Muscle of back (tissue), 11 donors: ENCODE data around the gene STRAP. TPM values are rescaled to one million over a fixed set of nuclear protein-coding genes. Genes with fewer than 3 reads are reported as not detected.
A peak's percentile ranks its signal among the peaks of the same experiment; 100 is the strongest.
"Not testable (repeated sequence)": the region's sequence is repeated elsewhere in the genome, so short reads cannot be mapped to it uniquely, and the experiment has no call there.

ENCODE experiments used
- DNase-seq, 3 donors: peaks; one replicate each; pipeline versions ENCODE4 v3.0.0 to v3.0.0-alpha.2; 2013
- polyA plus RNA-seq, 10 donors: library from polyadenylated mRNA; unstranded; fragments of 120-200 nt; gene quantifications; one replicate each; pipeline ENCODE4 v1.2.1, GENCODE V29; 2013; ENCODE audit not compliant: insufficient read length in 10 of 10

Gene STRAP
- polyA plus RNA-seq, 10 donors: 120 to 145 (median 130) TPM

DNA sequence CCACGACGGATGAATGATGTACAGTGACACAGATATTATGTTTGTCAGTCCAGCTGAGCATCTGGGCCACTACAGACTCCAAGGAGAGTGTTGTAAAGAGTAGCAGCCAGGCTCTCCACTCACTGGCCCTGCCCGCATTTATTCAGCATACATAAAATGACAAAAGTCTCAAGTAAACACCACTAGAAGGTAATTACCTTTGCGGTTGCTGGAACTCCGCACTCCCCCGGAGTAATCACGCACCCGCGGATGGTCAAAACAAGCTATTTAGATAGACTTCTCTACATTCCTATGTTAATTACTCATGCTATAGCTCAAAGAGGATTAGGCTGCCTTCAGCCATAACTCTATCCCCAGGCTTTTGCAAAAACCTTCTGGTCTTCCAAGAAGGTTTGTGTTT, 18.8 kb upstream of the STRAP start:
- DNase-seq: no peak

DNA sequence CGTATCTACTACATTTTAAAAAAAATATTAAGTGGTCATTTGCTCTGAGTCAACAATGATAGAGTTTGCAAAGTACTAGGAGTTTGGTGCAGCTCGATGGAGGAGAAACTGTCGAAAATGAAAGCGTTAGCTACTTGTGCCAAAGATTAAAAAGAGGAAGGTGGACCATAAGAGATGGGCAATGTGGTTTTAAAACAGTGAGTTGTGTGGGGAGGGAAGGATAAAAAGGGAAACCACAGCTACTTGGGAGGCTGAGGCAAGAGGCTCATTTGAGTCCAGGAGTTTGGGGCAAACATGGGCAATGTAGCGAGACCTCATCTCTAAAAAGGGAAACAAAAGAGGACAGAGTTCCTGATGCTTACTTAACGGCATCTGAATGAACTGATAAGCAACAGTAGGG, 18.2 kb upstream of the STRAP start:
- DNase-seq: no peak

DNA sequence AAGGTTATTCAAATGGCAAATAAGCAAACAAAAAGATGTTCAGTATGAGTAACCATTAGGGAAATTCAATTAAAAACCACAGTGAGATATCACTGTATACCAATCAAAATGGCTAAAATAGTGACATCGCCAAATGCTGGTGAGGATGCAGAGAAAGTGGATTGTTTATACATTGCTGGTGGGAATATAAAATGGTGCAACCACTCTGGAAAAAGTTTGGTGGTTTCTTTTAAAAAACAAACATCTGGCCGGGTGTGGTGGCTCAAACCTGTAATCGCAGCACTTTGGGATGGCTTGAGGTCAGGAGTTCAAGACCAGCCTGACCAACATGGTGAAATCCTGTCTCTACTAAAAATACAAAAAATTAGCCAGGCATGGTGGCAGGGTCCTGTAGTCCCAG, 14.0 kb upstream of the STRAP start:
- DNase-seq: no peak

DNA sequence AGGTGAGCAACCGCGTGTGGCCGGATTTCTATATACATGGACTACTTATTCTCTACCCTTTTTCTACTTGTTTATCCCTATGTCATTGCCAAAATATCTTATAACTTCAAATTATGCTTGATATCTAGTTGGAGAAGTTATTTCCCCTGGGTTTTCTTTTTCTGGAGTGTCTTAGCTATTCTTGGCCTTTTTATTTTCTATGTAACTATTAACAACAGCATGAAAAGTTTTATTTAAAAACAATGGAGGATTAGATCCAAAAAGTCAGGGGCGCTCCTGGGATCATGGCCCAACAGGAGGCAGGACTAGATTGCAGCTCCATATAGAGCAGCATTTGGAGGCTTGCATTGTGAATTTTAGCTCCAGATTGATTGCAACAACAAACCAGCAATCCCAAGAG, 8.6 kb upstream of the STRAP start:
- peak in 1 of 3 donors; percentile 67 for DNase-seq

DNA sequence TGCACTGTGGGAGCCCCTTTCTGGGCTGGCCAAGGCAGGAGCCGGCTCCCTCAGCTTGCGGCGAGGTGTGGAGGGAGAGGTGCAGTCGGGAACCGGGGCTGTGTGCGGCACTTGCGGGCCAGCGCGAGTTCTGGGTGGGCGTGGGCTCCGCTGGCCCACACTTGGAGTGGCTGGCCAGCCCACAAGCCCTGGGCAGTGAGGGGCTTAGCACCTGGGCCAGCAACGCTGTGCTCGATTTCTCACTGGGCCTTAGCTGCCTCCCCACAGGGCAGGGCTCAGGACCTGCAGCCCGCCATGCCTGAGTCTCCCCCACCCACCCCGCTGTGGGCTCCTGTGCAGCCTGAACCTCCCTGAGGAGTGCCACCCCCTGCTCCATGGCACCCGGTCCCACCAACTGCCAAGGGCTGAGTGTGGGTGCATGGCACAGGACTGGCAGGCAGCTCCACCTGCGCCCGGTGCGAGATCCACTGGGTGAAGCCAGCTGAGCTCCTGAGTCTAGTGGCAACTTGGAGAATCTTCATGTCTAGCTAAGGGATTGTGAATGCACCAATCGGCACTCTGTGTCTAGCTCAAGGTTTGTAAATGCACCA, 7.5 kb upstream of the STRAP start:
- DNase-seq: not testable (repeated sequence)

DNA sequence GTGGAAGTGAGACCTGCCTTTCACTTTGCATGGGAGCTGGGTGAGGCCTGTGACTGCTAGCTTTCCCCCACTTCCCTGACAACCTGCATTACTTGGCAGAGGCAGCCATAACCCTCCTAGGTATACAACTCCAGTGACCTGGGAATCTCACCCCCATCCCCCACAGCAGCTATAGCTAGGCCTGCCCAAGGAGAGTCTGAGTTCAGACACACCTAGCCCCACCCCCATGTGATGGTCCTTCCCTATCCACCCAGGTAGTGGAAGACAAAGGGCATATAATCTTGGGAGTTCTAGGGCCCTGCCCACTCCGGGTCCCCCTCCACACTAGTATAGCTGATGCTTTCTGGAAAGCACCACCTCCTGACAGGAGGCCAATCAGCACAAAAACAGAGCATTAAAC, 6.3 kb upstream of the STRAP start:
- no peak for DNase-seq

DNA sequence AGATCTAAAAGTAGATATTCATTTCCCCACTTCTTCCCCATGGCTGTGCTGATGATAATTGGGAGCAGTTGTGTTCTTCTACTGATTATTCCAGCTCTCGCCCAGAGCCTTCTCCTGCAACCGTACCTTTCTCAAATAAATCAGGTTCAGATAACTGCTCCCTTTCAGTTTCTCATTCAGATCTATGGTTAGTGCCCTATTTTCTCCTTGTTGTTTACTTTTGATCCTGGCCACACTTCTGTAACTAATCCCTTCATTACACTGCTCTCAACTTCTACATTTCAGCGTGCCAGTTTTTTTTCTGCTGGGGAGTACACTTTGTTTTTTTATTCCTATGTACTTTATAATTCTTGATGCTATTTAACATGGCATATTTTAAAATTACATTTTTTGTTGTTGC, 2.8 kb upstream of the STRAP start:
- DNase-seq: no peak

DNA sequence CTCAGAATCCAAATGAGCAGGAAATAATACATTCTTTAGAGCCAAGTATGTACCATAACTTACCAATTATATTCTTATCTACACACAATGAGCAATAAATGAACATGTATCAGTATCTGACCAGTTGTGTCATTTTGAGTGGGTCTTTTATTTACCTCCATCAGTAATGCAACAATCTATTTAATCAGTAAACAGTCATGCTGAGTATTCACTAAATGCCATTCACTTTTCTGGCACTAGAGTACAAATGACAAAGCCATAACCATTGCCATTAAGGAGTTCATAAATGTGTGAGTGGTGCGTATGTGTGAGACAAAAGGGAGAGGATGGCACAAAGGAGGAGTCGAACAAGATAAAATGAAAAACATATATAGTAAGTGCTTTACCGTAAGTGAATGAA, 1.5 kb upstream of the STRAP start:
- no peak for DNase-seq

DNA sequence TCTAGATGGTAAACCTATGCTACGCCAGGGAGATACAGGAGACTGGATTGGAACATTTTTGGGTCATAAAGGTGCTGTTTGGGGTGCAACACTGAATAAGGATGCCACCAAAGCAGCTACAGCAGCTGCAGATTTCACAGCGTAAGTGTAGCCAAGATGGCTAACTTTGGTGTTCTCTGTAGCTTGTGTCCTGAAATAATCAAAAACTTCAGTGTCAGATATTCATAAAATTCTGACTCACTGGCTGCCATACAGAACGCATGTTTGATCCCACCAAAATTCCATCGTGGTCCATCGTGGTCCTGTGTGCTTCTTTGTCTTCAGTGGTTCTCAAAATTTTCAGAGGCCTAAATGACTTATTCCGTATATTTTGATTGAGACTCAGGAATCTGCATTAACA, 1.3 kb downstream of the STRAP start:
- no peak for DNase-seq

DNA sequence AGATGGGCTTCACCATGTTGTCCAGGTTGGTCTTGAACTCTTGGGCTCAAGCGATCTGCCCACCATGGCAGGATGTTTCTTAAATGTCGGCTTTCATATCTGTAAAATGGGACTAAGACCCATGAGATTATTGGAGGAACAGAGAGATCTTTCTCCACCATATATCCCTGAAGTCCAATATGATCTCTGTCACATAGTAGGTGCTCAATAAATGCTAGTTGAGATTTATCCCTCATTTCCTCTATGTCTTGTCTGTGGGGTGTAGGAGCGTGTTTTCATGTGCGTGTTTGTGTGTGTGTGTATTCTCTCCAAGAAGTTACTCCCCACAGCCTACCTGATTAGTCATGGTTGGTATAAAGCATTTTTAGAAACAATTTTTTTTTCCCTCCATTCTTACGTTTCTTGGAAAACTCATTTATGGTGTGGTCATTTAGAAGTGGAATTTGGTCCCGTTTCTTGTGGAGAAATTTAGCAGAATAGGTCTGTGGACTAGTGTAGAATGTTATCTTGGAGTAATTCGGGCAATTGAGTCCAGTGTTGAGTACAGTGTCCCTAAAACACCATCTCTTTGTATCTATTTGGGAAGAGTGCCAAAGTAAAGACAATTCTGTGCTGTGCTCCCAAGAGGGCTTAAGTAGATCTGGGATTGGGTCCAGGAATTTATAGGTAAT, 4.3 kb downstream of the STRAP start:
- DNase-seq: no peak

DNA sequence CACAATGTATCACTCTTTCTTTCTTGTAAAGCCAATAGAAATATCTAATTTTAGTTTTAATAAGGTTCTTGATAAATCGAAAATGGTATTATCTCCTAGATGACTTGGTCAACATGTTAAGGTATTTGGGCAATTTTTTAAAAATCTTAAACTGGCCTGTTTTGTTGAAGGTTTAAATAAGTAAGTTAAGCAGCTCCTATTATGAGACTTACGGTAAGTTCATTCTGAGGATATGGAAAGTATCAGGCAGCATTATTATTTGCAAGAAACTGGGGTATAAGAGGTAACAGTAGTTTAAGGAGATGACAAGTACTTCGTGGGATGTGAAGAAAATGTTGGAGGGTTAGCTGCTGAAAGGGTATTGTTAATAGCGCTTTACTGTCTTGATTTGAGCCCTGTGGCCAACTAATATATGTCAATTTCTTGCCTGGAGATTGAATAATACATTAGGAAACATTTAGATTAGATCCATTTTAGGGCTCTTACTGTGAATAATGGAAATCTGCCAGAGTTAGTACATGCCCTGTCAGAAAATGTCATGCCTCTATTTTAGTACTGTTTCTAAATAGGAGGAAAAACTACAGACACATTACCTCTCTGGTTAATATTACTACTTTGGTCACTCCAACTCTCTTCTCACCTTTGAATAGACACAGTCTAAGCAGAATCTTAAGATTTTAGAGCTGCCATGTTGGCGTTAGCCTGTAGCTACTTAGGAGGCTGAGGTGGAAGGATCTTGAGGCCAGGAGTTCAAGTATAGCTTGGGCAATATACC, 5.0 kb downstream of the STRAP start:
- DNase-seq: no peak

DNA sequence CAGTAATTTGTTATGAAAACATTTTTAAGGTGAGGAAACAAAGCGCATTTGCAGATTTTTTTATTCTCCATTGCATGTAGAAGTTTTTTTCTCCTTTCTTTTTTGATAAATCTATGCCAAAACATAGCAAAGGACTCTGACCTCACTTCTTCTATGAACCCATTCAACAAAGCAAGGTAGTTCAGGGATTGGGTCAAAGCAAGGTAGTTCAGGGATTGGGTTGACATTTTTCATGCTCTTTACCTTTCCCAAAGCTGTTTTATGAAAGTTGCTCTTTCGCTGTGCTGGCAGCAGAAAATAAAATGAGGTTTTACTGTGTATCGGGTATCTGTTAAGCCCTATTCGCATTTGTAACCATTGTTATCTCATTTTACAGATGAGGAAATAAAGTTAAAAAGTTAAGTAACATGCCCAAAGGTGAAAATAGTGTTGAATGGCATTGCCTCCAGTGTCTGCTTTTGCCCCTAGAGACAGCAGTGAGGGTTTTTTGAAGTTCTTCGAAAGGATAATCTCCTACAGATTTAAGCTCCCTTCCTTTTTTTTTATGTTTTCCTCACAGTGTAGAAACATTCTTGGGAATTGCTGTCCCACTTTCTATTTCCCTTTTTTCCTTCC, 10.6 kb downstream of the STRAP start:
- DNase-seq: no peak

DNA sequence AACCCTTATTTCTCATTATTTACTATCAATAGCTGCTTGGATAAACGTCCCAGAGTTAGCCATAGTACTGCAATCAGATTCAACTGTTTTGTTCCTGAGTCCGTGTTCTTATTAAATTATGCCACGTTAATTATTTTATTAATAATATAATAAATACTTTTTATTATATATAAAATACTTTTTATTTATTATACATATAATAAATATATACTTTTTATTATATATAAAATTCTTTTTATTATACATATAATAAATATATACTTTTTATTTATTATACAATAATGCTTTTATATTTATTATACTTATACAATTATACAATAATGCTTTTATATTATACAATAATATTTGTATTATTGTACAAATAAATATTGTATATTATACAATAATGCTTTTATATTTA, 11.1 kb downstream of the STRAP start:
- DNase-seq: no peak

DNA sequence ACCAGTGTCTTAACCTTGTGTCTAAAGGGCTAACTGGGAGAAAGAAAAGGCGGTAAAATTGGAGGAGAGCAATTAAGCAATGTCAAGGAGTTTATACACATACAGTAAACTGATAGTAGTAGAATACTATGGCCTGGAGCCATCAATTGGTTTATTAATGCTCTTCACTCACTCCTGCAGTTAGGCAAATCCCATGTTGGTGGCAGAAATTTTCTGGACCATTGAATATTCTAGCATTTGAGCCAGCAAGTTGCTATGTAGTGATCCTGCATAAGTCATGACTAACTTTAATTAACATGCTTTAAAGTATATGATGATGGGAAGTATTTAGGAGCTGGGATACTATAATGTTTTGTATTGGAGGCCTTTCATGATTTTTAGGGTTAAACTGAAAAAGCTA, 14.7 kb downstream of the STRAP start:
- no peak for DNase-seq

DNA sequence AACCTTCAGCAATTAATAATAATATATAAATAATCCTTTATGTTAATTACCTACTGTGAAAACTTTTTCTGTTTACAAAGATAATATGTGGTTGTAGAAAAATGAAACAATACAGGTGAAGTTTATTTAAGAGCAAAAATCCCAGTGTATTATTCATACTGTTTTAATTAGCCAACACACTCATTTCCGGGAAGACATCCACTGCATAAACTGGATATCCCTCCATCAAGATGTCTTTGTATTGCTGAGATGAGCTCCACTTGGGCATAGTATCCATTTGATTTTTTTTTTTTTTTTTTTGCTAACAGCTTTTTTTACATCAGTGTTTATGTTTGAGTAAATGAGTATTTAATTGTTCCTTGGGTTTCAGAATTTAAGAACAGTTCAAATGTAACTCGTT, 15.2 kb downstream of the STRAP start:
- DNase-seq: no peak

DNA sequence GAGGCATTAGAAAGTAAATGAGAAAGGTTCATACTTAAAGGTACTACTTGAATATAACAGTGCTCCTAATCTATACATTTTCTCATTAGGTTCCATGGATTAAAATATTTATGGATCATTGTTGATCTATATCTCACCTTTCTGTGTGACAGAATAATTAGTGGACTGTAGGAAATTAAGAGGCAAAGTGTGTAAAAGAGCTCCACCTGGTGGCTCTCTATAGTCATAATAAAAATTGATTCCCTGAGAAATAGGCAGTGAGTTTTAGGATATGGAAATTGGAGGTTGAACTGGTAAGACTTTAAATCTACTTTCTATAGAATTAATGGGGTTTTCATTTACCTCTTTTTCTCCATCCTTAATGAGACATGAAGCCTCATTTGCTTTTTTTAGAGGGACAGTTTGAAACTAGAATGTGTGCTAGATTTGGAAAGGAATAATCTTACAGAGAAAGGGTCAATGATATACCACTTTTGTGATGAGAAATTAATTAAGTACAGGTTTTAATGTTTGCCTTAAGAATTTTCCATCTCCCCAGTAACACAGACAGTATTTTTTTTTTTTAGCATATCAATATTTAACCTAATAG, 17.2 kb downstream of the STRAP start:
- DNase-seq: peak in 1 of 3 donors; percentile 32

DNA sequence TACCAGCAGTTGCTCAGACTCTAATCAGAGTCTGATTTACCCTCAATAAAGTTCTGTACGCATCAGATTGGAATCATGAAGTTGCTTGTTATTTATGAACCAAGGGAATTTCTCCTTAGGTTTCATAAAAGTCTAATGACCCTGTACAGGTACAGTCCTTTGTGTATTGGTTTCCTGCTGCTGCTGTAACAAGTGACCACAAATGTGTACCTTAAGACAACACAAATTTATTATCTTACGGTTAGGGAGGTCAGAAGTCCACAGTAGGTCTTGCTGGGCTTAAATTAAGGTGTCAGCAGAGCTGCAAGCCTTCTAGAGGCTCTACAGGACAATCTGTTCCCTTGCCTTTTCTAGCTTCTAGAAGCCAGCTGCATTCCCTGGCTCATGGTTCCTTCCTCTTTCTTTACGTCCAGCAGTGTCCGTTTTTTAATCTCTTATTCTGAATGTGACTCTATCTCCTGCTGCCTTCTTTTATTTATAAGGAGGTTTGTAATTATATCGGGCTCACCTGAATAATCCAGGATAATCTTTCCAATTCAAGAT, 22.3 kb downstream of the STRAP start:
- DNase-seq: no peak

DNA sequence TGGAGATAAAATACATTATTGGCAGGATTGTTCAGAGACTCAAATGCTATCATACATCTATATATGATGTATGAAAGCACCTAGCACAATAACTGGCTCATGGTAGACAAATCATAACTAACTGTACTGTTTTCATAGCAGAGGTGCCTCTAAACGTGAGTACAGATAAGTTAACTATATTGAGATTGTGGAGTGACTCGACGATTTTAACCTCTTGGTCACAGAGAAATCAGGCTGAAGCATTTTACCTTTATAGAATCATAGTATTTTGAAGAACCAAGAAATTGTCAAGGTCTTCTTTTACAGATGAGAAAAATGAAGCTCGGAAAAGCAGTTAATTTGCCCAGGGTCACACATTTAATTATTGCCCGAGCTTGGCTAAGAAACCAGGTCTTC, 28.3 kb downstream of the STRAP start:
- no peak for DNase-seq

DNA sequence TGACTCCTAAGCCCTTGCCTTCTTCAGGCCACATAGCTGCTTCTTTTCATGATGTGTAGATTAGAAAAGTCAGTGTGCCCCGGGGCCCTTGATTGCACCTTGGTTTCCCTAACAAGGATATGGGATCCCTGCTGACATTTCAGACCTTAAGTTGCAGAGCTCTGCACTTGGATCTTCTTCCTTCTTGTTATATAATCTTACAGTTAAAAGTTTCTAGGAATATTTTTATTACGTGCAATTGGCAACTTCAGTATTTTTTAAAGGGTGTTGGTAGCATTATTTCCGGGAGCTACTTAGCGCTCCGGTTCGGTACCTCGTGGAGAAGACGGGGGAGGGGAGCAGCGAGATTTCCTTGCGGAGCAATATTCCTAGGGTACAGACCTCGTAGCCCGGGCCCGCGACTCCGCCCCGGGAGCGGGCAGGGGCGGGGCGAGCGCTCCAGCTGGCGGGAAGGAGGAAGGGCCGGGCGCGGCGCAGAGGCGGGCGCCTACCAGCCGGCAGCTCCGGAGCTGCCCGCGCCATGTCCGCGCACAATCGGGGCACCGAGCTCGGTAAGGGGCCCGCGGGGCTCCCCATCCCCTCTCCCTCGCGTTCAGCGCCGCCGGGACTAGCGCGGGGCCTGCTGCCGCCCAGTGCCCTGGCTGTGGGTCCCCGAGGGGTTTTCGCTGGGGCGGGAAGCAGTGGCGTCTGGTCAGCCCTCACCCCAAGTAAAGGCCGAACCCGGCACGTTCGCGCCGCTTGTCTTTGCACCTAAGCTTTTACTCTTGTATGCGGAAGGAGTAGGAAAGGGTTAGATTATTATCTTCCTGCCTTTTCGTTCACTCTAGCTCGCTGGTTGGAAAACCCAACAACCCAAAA, 28.9 kb downstream of the STRAP start, which contains the start of gene DERA:
Gene DERA, plus strand, starts transcription at position 469 of the 858 bp plus-strand sequence. Its CDS starts 52 bp downstream, at position 521.
- DNase-seq: peak; percentile 77 to 93 (median 84)

DNA sequence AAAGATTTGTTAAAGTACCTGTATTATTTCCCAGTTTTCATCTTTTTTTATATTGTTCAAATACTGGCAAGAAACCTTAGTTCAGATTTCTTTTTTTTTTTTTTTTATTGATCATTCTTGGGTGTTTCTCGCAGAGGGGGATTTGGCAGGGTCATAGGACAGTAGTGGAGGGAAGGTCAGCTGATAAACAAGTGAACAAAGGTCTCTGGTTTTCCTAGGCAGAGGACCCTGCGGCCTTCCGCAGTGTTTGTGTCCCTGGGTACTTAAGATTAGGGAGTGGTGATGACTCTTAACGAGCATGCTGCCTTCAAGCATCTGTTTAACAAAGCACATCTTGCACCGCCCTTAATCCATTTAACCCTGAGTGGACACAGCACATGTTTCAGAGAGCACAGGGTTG, 29.7 kb downstream of the STRAP start:
- DNase-seq: not testable (repeated sequence)

DNA sequence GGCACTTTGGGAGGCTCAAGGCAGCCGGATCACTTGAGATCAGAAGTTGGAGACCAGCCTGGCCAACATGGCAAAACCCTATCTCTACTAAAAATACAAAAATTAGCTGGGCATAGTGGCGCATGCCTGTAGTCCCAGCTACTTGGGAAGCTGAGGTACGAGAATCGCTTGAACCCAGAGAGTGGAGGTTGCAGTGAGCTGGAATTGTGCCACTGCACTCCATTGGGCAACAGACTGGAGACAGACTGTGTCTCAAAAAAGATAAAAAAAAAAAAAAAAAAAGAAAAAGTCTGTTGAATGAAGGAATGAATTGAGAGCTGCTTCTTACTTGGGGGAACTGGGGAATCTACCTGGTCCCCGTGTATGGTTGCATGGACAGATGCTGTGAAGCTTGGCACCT, 31.9 kb downstream of the STRAP start:
- not testable (repeated sequence) for DNase-seq
